ENCODE data around the gene UNC5A. TPM values are rescaled to one million over a fixed set of nuclear protein-coding genes. Genes with fewer than 3 reads are reported as not detected.

UNC5A gene
- total RNA-seq = under 0.01 TPM in 1 of 2 replicates, not detected in the other

DNA sequence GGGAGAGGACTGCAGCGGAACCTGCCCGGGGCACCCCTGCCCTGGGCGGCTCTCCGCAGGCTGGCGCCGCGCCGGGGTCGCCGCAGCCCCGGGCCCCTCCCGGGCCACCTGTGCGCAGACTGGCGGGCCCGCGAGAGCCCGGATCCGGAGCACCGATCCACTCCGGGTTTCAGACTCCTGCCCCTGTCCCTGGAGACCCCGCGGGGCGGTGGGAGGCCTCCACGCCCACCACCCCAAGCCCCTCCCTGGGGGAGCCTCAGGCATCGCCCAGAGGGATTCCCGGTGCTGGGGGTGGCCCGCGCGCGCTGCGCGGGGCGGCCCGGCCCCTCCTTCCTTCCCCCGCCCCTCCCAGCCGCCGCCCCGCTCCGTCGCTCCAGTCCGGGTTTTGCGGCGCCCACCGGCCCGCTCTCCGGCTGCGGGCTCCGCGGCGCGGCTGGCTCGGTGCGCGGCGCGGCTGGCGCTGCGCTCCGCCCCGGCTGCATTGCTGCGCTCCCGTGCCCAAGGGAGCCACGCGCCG lies at the start of gene UNC5A:
Gene UNC5A (plus strand): TSS at position 479 of the 517 bp plus-strand sequence. CDS start 192 bp downstream, outside the sequence.

DNA sequence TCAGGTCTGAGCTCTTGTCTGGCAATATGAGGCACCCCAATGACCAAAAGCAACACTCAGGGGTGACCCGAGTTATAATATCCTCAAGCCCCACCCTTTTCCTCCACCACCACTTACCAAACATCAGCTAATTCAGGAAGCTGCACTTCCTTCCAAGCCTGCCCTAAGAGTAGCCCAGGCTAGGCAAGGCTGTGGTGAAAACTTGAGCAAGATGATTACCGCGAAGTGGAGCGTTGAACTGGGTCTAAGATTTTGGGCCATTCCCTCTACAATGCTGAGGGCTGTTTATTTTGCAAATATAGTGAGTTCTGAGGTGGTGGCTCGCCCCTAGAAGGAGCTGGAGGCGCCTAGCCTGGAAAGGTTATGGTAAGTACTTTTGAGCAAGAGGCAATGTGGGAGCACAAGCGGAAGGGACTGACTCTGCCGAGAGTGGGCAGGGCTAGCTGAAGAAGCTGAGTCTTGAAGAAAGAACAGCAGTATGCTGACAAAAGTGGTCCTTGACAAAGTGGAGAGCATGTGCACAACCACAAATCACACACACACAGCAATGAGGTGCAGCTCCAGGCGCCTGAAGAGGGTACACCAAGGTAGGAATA lies 89.0 kb downstream of the UNC5A start, which contains the start of gene HK3:
Gene HK3 (minus strand): TSS at position 51 of the 596 bp plus-strand sequence. CDS start 3,187 bp downstream, outside the sequence.

Other genes starting within 250 kb of the UNC5A start
- 2.1 and 2.9 TPM in 2 replicates for gene GPRIN1, start 200.4 kb upstream of the UNC5A start, total RNA-seq
- gene SNCB, start 180.0 kb upstream of the UNC5A start, total RNA-seq = not detected in 2 replicates
- gene EIF4E1B, start 179.9 kb upstream of the UNC5A start, total RNA-seq = not detected in 2 replicates
- gene TSPAN17, start 163.1 kb upstream of the UNC5A start, total RNA-seq = 35.8 and 40.4 TPM in 2 replicates
- not detected in 2 replicates for gene HK3, start 88.8 kb downstream of the UNC5A start, total RNA-seq
- 20.8 and 22.7 TPM in 2 replicates for gene UIMC1, start 196.2 kb downstream of the UNC5A start, total RNA-seq
- 14.3 and 14.7 TPM in 2 replicates for gene ZNF346, start 212.1 kb downstream of the UNC5A start, total RNA-seq